OCI-LY3 (cell line): ENCODE data around the gene PNPLA8.

Source experiments
- CTCF ChIP-seq: fragments of 200-600, 300-600 bp; sonication (generic); IDR thresholded peaks from 2 replicates; pipeline ENCODE4 v1.5.1; 2014; ENCODE audit warnings: antibody characterized with exemption, low read length, low read depth
- EZH2phosphoT487 ChIP-seq: fragments of 200-600 bp; shearing (Covaris generic); IDR thresholded peaks from 2 replicates; pipeline ENCODE4 v1.6.1; 2018; ENCODE audit warnings: antibody characterized with exemption, mixed run types, low read depth

- TF ChIP-seq CTCF (no peak), EZH2phosphoT487 (no peak)
Observed at GRCh38 chr7:108559253-108559652, 33.3 kb upstream of the PNPLA8 start.
